Posterior cingulate gyrus (tissue), 11 donors: Measurements from ENCODE around the gene RPL9.
"Not testable (repeated sequence)": the region's sequence is repeated elsewhere in the genome, so short reads cannot be mapped to it uniquely, and the experiment has no call there.

Experiments
- DNase-seq, 10 donors: peaks; one replicate each; pipeline versions ENCODE4 v3.0.0 to v3.0.0-alpha.2; 2020 to 2021; ENCODE audit warnings: mixed read lengths in 3 of 10
- intact Hi-C: fragments of 100-400 bp; cut with DNase I; formaldehyde crosslinking; loops from one replicate; pipeline ENCODE4 v1.15.1; 2023

Gene RPL9

DNA sequence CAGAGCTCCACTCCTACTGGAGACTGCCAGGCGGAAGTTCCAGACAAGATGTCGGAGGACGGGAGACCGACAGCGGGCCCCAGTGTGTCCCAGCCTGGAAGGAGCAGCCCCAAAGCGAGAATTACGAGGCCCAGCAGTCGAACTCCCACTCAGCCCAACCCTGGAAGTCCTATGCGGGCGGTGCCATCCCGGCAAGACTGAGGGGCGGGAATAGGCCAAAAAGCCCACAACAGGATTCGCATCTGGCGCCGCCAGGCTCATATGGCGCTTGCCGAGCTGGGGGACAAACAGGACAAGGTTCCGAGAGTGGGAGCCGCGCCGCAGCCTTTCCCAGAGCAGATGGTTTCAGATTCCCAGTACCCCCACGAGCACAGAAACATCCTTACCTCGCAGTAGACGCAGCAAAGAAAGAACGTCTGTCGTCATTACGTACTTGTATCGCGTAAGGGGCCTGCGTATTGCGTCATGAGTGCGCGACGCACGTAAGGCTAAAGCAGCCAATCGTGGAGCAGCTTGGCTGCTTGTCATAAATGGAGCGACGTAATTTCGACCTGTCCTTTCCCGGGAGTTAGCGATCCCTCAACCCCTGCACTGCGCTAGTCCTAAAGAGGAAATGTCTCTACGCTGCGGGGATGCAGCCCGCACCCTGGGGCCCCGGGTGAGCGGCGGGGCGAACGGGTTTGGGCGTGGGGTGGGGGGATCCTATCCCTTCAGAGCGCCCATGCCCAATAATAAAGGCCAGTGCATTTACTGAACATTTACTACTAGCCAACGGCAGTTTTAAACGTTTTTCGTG, at the start of gene RPL9, which contains the start of gene LIAS:
RPL9 (minus strand) TSS at position 418 of the 796 bp plus-strand sequence. CDS start 483 bp downstream, outside the sequence.
LIAS (plus strand) TSS at position 552 of the 796 bp plus-strand sequence; CDS start at position 614, 62 bp downstream.
- intact Hi-C loops = loop anchor here (5.0 to 10.0 kb wide), 3 partner anchors 91 to 274 kb away; partner anchors contain the start of genes RFC1, SMIM14 and WDR19
- DNase-seq = peak; percentile 84 to 99 (median 90)

DNA sequence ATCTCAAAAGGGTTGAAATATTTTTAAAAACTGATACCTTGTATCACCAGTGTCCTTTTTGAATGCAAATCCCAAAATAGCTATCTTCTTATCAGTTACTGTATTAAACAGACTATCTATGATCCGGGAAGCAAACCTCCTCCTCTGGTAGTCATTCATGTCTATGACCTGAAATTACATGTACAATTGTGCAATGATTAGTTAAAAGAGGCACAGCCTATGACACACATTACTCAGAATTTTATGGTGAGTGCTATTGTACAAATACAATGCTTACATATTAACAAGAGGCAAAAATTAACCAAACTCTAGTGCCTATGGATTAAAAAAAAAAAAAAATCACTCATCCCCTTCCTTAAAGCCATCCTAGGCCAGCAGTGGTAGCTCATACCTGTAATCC, 46.9 kb upstream of the RPL9 start:
- DNase-seq = no peak
- intact Hi-C loops = no loop called here

DNA sequence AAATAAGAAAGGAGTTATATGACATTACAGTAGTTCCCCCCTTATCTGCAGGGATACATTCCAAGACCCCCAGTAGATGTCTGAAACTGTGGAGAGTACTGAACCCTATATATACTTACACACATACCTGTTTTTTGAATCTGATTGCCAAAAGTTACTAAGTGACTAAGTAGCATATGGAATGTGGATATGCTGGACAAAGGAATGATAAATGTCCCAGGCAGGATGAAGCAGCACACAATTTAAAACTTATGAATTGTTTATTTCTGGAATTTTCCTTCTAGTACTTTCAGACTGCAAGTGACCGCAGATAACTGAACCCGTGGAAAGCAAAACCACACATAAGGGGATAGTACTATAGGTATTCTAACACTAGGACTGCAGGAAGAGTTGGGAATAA, 45.8 kb upstream of the RPL9 start:
- DNase-seq = no peak
- intact Hi-C loops = no loop called here

DNA sequence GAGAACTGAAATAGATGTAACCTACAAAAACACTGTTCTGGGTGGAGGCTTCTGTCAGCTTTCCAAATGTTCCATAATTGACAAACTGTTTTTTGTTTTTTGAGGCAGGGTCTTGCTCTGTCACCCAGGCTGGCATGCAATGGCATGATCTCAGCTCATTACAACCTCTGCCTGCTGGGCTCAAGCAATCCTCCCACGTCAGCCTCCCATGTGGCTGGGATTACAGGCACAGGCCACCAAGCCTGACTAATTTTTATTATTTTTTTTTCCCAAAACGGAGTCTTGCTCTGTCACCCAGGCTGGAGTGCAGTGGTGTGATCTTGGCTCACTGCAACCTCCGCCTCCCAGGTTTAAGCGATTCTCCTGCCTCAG, 43.9 kb upstream of the RPL9 start:
- intact Hi-C loops, DNase-seq: not testable (repeated sequence)

DNA sequence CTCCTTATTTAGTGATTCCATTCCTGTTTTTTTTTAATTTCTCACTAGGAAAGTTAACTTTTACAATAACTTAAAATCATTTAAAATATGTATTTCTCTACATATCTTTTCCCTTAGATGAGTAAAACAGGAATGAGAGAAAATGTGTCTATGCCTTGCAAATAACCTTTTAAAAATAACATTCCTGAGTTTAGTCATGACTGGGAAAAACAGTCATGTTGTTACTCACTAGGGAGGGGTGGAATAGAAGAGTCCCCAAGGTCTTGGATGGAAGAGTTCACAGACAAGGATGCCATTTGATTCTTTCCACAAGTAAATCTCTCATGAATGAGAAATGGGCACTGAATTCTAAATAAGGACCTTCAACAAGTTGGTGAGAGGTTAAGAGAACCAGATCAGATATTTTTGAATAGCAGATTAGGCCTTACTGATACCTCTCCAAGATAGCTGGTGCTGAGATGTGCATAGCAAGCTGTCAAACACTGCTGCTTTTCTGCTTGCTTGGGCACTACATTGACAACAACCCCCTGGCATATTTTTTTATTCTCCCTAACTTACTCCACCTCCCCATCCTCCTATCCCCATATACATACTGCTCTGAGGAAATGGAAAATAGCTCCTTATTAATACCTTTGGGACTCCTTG, 43.4 kb upstream of the RPL9 start:
- DNase-seq = no peak
- intact Hi-C loops = no loop called here

DNA sequence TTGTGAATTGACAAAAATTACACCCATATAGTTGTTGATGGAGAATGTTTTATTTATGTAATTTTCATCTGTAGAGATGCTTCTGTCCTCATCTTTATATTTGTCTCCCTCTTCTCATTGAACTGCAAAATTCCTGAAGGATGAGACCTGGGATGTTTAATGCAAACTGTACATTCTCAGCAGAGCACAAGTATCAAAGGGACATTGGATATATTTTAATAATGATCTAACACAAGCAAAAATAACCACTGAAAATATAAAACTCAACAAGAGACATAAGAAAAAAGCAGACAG, 40.0 kb upstream of the RPL9 start:
- intact Hi-C loops = no loop called here
- no peak for DNase-seq

DNA sequence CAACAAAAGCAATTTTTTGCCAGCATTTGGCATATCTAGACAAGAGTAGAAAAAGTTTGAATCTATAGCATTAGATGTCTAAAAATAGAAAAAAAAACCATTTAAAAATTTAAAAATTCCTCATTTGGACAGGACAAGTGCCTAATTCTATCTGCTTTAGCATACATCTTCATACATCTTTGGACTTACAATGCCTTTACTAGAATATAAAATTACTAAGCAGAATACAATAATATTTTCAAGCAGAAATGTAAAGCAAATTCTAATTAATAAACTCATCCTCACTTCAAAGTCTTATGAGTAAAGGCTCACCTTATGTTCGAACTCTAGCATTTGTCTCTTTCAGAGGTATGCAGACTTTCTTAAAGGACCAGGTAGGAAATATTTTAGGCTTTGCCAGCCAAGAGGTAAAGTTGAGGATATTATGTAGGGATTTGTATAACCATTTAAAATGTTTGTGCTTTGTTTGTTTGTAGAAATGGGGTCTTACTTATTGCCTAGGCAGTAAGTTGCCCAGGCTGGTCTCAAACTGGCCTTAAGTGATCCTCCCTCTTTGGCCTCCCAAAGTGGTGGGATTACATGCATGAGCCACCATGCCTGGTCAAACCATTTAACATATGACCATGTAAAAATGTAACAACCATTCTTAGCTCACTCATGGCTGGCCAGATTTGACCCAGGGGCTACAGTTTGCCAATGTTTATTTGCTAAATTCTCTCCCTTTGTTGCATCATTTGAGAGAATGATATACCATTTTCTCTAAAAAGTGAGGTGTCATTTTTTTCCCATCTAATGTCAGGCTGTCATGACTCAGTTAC, 39.4 kb upstream of the RPL9 start:
- intact Hi-C loops = no loop called here
- no peak for DNase-seq

DNA sequence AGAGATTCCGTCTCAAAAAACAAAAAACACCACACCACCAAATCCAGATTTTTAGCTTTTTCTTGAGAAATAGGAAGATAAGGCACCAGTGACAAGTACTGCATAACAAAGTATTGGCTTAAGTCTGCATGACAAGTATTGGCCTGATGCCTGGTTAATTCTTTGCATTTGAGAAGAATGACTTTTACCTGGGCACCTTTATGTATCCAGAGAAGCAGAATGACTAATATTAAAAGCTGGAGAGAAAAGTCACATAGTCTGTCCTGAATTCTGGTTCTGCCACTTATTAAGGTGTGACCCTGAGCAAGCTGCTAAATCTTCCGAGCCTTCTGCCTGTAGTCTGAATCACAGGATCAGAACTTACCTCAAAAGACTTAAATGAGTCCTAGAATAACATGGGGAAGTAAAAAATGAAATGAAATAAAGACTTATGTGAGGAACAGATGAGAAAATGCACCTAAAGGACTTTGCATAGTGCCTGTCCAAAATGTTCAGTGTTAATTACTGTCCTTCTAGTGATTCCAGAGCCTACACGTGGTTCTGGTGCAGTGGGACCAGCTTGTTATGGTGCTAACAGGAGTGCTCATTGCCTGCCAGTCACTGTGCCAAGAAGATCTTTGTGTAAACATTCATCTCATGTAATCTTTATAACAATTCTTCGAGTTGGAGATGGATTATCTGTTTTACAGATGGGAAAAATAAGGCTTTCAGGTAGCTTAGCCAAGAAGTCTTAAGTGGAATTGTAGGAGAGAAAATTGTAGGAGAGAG, 36.9 kb upstream of the RPL9 start:
- intact Hi-C loops = no loop called here
- no peak for DNase-seq

DNA sequence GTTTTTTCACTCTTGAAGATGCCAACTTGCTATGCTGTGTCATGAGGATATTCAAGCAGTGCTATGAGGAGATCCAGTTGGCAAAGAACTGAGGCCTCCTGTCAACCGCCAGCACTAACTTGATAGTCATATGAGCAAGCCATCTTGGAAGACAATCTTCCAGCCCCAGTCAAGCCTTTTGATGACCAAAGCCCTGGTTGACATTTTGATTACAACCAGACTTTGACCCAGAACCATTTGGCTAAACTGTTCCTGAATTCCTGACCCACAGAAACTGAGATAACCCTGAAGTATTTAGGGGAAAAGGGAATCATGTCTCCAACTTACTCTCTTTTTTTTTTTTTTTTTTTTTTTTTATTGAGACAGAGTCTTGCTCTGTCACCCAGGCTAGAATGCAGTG, 35.6 kb upstream of the RPL9 start:
- DNase-seq = no peak
- intact Hi-C loops = no loop called here

DNA sequence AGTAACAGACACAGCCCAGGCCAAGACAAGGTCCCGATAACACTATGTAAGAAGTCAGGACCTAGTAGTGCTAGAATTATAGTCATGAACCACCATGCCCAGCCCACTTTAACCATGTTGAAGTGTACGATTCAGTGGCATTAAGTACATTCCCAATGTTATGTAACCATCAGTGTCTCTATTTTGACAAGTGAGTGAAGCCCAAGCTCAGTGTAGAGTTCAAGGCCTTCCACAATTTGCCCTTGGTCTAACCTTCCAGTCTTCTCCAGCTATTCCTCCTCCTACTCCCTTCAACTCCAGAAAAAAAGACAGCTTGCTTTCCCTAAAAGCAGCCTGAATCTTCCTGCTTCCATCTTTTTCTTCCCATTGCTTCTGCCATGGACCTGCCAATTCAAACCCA, 31.6 kb upstream of the RPL9 start:
- intact Hi-C loops = no loop called here
- DNase-seq = no peak

DNA sequence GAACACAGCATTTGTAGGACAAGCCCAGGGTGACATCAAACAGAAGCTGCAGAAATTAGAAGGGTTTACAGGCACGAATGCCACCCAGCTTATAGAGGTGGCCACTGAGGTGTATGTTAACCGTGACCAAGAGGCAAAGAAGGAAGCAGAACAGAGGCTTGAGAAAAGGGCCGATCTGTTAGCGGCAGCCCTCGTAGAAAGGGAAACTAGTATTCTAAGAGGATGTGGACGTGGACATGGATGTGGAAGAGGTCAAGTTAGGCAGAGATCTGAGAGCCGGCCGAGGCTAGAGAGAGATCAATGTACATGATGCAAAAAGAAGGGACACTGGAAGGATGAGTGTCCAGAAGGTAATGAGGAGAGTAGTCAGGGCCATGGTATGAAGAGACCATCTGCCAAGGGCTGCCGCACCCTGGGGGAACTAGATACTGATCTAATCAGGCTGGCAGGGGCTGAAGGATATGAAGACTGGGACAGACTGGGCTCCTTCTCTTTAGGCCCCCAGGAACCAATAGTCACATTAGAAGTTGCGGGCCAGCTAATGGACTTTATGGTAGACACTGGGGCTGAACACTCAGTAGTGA, 27.6 kb upstream of the RPL9 start:
- intact Hi-C loops = no loop called here
- no peak for DNase-seq

DNA sequence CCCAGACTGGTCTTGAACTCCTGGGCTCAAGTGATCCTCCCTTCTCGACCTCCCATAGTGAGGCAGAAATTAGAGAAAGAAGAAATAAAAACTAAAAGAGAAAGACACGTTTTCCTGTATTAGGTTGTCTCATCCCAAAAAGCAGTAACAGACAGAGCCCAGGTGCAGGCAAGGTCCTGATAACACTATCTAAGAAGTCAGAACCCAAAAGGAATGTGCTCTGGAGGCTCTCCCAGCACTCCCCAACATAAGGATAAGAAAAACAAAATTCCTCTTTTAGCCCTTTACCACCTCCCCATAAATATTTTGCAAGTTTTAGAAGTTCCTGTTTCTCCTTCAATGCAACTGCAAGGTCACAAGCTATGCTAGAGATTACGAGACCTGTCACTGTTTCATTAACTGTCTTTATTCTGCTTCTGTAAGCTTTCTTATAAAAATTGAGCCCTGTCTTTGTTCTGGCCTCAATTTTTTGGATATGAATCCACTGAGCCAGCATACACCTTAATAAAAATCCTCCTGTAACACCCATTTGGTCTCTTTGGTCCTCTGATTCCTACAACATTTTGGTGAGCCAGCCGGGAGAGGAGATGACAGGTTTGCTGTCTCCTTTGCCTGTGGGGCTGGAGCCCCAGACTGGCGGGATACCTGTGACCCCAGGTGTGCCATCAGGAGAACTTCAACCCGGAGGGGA, 26.0 kb upstream of the RPL9 start:
- intact Hi-C loops = no loop called here
- DNase-seq = no peak

DNA sequence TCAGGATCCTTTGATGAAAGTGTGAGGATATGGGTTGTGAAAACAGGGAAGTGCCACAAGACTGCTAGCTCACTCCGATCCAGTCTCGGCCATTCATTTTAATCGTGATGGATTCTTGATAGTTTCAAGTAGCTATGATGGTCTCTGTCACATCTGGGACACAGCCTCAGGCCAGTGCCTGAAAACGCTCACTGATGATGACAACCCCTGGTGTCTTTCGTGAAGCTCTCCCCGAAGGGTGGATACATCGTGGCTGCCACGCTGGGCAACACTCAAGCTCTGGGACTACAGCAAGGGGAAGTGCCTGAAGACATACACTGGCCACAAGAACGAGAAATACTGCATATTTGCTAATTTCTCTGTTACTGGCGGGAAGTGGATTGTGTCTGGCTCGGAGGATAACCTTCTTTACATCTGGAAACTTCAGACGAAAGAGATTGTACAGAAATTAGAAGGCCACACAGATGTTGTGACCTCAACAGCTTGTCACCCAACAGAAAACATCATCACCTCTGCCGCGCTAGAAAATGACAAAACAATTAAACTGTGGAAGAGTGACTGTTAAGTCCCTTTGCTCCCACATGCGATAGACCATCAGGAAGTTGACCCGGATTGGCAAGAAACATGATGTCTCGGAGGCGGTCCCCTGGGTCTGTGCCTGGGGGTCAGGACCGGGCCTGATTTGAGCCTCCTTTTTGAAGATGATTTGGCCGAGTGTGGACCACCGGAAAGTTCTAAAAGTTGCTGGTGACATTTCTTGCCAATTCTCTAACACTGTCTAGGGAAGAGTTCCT, 22.4 kb upstream of the RPL9 start:
- no peak for DNase-seq
- intact Hi-C loops = no loop called here

DNA sequence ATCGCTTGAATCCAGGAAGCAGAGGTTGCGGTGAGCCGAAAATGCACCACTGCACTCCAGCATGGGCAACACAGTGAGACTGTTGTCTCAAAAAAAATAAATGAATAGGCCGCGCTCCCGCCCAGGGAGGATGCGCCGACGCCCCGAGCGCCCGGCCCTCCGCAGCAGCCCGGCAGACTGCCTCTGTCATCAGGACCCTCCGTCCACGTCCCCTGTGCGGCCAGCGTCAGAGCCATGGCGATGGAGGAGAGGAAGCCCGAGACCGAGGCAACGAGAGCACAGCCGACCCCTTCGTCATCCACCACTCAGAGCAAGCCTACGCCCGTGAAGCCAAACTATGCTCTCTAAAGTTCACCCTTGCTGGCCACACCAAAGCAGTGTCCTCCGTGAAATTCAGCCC, 21.5 kb upstream of the RPL9 start:
- DNase-seq = no peak
- intact Hi-C loops = no loop called here

DNA sequence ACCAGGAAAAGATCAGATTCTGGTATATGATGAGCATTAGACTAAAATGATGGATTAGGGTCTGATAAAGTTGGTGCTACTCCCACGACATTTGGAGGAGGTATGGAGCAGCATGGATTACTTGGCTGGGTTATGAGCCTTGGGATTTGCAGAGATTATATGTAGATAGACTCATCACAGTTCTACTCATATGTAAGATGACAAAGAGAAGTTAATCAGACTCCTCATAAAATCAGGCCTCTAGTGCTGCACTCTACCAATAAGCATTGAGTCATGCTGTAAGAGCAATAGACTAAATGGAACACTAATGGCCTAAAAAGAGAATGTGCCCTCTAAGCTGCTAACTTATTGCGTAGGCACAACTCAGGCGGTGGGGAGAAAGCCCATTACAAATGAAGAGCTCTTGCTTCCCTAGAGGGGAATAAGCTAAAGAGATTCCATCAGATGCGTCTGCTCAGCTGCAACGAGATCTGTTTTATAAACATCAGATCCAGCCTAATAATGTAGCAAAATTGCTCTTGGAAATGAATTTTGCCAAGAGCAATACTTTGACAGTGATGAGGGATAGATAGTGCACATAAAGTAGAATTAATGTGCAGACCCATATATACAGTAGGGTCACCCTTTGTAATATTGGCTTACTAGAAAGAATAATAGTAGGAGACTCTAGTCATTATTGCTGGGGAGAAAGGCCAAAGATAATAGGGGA, 17.6 kb upstream of the RPL9 start:
- intact Hi-C loops = no loop called here

DNA sequence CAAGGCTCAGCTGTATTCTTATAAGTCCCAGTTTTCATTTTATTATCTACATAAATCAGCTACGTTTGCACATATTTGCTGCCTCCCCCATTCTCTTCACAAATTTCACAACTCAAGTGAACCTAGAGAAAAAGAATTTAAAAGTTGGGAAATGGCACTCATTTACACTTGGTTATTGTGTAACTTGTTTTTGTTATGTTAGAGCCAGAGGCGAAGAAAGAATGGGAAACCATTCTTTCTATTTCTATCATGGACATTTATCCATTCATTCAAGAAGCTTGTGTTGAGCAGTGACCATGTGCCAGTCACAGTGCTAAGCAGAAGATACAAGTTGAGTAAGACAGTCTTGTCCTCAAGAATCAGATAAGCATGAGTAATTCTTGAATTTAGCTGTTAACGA, 13.7 kb upstream of the RPL9 start:
- intact Hi-C loops = loop anchor here (5.0 kb wide), 1 partner anchor 55 kb away; the partner anchor contains the start of gene UGDH

More for the DNA sequence above, 17.6 kb upstream of the RPL9 start:
- DNase-seq = no peak

DNA sequence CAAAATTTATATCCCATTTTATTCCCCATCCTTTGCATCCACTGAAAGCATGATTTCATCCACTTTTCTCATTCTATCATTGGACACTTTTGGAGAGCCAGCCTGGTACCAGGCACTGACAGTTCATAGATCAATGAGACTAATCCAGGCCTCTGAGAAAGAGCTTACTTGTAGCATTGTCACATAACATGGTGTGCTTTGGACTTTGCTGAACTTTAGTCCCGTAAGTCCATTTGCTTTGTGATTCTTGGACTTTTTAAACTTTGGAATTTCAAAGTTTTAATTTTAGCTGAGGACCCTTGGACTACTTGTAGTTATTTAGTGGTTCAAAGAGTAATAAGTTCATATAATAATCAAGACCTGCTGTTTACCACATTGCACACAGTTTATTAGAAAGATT, 11.7 kb upstream of the RPL9 start:
- no peak for DNase-seq
- intact Hi-C loops = loop anchor here (5.0 kb wide), 1 partner anchor 57 kb away; the partner anchor contains the start of gene UGDH

More for the DNA sequence above, 13.7 kb upstream of the RPL9 start:
- DNase-seq = no peak
